NCI-H146 treated with DMSO at 0.1 percent for 48 hours (cell line): ENCODE results near the gene AGBL4.

Experiments used
- DNase-seq: peaks from one replicate; lab custom pipeline; 2025; ENCODE audit not compliant: unreplicated experiment; lab: John Stamatoyannopoulos, UW

AGBL4 gene

DNA sequence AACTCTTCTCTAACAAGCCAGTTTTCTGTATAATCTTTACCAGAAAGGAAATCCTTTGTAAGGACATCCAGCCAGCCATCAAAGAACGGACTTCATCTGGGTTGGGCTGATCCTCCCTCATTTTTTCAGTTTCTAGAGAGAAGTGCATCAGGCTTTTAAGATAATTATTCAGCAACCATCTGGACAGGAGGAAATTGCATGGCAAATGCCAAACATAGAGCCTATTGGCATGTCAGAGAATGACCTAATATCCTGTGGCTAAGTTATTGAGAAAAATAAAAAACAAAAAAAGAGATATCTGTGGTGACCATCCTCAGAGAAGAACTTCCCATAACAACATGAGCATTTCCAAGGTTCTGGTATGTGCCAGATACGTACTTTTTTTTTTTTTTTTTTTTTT lies 1172.1 kb downstream of the AGBL4 start:
- DNase-seq = no peak

DNA sequence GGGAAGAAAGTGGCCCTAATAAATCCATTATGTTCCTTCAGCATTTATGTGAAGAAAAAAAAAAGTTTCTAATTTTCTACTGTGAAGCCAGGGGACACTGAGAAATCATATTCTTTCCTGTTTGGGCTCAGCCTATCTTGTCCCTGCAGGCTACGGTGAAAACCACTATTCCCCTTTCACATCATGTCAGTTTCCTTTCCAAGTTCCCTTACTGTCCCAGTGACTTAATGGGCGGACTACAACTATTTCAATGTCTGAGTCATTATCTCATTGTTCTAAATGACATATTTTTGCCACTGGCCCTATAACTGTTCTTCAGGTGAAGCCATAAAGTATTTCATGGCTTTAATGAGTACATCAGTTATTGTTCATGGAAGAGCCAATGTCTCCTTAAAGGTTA lies 1175.7 kb downstream of the AGBL4 start:
- no peak for DNase-seq

DNA sequence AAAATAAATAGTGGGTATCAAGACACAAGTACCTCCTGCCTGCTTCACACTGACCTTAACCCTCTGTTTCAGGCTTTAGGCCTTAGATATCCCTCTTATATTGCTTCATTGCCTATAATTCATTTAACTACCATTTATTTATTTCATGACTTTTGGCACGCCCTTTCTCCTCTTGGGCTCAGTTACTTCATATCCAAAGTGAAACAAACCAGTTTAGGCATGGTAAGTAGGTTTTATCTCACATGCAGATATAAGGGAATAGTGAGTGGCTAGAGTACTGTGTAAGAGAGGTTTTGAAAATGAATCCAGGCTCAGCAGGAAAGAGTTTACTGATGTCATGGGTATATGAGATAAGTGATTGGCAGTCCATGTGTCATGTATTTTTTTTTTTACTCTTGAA lies 1177.3 kb downstream of the AGBL4 start:
- DNase-seq = no peak

DNA sequence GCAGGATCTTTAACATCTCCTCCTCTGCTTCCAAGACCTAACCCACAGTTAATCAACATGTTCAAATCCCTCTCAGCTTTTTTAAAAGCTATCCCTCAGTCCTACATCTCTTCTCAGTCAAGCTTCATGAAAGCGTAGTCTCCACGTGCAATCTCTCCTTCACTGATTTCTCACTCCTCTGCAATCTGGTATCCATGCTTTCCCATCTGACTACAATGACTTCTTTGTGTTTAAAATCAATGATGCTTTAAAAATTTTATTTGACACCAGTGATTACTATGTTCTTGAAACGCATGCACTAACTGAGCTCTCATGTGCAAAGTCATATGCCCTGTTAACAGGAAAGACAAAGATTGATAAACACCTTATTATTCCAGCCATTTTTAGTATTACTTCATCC lies 1179.6 kb downstream of the AGBL4 start:
- no peak for DNase-seq

DNA sequence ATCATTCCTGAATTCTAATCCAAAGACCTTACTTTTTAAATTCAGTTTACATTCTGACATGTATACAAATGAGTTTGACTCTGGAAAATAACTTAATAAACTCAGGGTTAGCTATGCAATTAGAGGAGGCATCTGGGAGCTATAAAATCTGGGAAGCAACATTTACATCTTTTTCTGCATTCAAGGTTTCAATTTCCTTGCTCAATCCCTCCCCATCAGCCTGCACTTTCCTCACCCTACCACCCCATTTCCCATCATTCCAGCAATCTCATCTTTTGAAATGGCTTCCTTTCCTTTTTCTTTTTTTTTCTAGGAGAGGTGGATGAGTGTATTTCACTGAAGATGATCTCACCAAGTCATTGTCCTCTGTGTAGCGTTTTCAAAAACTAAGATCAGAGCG lies 1181.8 kb downstream of the AGBL4 start:
- DNase-seq = no peak

DNA sequence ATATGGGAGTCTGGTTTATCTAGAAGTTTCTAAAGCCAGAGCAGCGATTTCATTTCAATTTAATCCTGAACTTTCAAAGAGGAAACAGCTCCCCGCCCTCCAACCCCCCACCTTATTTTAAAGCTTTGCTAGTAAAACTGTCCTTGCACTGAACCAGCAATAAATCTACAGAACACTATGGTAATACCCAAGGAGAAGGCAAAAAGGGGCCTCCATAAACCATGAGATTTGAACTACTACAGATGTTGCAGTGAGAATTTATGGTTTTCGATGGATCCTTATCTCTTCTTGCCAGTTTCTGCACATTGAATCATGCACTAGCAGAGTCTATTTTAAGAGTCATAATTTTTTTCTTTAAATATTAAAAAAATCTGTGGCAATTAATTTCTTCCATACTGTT lies 1182.3 kb downstream of the AGBL4 start:
- no peak for DNase-seq

DNA sequence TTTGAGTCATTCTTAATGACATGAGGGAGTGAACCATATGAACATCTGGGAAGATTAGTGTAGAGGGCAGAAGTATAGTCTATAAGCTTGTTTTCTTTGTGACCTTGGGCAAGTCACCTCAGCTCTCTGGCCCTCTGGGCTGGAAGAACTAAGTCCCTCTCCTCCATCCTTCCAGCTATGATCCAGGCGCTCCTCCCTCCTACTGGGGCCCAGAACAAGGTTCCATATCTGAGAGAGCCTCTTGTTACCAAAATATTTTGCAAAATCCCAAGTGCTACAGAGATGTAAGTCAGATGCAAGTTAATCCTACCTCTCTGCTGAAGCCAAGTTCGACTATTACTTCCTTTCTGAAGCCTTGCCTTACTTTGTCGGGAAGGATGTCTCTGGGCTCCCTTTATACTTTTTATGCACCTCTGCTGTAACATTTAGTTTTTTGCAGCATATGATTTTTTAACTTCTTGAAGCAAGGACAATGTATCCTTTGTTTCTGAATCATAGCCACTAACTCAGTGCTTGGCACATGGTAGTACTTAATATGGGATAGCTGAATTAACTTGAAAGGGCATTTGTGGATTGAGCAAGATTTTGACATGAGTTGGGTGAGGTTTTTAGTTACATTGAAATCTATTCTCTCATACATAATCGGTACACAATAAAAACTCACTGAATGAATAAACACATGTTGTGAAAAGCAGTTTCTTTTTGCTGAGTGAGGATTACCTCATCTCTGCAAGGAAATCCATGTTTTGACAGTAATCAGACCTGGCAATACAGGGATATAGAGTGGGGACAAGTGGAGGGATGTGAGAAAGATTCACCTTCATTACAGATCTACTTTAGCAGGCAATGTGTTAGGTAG lies 1192.4 kb downstream of the AGBL4 start:
- no peak for DNase-seq

DNA sequence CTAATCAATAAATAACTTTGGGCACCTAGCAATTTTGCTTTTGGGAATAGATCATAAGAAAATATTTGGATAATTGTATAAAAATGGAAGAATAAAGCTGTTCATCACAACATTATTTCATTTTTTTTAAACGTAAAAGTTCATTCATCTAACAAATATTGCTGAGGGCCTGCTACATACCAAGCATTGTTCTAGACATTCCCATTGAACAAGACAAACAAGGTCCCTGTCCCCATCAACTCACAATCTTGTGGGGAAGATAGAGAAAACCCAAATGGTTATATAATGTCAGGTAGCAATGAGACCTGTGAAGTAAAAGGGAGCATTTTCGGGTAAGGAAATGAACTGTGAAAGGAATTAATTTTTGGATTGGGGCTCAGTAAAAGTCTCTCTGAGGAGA lies 1193.0 kb downstream of the AGBL4 start:
- no peak for DNase-seq

DNA sequence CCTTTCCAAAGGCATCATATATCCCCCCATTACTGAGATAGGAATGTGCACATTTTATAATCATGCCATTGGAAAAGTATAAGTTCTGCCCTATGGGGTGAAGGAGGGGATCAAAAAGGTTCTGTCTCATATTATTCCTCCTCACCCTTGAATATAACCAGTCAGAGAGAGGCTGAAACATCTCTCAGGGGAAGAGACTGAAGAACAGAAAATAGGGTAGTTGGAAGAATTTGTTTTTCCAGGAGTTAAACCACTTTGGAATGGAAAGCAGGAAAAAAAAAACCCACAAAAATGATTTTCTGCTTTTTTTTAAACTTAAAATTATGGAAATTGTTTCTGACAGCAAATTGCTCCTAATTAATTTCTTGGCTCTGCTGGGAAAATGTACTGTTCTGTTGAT lies 1194.3 kb downstream of the AGBL4 start:
- no peak for DNase-seq

DNA sequence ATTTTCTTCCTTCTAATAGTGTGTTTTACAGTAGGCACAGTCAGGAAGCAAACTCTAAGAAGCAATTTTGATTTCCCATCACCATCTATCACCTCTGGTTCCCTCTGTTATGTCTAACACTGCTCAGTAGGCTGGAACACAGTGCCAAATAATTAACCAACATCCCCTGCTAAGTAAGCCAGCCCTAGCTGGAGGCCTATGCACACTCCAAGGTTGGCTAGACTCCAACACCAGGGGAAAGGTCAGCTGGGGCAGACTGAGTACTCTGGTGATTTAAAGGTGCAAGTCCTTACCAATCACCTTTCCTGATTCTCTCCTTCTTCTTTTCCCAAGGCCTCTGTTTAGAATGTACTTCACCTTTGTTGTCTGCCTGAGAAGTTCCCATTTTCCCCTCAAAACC lies 1200.6 kb downstream of the AGBL4 start:
- DNase-seq = no peak

DNA sequence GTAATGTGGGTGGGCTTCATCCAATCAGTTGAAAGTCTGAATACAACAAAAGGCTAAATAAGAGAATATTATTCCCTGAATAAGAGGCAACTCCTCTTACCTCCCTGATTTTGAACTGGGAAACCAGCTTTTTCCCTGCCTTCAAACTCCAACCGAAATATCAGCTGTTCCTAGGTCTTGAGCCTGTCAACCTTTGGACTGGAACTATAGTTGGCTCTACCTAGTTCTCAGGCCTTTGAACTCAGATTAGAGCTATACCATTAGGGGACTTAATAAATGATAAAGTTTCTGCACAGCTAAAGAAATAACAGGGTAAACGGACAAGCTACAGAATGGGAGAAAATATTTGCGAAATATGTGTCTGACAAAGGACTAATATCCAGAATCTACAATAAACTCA lies 1203.3 kb downstream of the AGBL4 start:
- no peak for DNase-seq

DNA sequence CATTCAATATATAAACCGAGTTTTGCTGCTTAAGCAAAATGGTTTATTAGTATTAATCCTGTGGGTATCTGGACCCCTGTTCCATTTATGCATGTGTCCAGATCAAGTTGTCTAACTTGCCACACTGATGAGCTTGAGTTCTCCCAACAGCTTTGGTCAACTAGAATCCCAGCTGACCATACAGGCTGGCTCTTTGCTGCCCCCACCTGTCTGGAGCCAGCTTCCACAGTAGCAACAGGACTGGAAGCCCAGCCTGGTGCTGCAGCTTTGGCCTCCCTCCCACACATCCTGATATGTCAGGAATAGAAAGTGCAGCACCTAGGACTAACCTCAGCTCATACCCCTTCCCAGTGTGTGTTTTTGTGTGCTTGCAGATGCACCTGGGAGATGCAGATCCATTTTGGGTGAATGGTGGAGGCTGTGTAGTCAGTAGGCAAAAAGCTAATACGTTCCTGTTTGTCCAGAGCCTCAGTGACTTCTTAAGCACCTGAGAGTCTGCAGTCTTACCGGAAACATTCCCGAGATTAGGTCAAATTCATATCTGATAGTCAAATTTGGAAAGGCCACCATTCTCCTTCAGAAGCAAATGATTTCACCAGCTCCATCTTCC lies 1206.1 kb downstream of the AGBL4 start:
- no peak for DNase-seq

DNA sequence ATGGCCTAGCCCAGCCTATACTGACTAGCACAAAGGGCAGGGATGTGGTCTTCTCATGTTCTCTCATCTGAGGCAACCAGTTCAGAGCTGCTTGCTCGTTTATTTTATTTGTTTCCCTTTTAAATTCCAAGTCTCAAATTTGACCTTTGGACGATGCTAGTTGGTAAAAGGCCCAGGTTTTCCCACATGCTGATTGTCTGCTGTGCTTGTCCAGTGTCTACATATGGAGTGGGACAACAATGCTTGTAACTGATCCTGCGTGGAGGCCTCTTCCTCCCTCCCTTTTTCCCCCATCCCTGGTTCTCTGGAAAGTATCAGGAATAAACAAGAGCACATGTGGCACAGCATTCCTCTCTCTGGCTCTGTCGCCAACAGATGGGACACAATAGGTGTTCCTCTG lies 1213.0 kb downstream of the AGBL4 start:
- no peak for DNase-seq

DNA sequence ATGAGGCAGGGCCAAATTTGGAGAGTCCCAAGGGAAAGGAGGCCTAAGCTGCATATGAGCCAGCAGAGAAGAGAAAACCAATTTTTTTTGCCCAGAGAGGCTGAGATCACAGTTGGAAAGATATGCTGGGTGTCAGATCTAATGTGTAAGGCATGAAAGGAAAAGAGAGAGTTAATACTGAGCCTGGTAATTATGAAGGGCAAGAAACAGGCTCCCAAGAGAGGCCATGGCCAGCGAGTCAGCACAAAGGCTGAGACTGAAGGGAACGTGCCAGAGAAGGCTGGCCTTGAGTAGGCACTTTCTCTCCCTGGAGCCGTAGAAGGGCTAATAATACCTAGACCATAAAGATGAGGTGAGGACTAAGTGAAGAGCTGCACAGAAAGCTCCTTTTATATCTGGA lies 1215.3 kb downstream of the AGBL4 start:
- DNase-seq = no peak

DNA sequence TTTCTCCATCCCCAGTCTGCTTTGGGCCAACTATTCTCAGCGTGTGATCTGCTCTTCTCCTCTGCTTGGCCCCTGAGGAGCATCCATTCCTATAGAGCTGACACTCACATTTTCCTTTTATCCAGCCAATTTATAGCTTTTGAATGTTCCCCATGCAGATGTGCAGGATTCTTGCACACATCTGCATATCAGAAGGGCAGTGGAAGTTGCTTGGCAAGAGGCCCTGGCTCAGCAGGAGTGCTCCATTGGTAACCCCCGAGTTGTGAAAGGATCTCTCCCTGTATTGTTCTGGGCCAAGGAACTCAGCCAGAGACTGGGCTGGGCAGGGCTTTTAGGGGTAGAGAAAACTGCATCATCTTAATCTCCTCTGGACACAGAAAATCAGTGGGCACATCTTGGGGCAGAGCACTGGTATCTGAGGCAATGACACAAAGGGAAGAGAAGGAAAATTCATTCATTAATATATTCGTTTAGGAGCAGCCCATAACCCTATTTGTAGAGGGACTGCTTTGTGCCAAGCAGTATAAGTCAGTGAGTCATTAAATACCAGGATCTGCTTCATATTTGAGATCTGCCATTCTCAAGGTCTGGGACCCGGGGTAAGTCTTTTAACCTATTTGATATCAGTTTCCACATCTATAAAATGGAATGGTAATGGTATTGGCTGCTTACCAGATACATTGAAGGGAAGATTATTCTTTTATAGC lies 1216.0 kb downstream of the AGBL4 start:
- DNase-seq = no peak

DNA sequence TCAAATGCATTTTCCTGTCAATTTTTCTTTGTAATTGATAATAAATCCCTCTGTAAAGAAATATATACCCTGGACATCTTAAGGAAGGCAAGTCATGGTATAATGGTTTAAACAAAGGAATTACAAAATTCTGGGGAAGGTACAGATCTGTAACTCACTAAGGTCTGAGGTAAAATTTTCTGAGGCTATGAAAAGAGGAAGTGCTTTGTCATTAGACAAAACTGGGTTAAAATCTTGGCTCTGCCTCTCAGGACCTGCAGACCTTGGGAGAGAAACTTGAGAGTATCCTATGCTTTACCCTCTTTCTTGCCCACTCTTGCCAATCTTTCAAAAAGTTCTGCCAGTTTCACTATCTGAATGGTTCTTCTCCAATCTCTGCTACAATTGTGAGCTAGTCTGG lies 1220.3 kb downstream of the AGBL4 start:
- no peak for DNase-seq

DNA sequence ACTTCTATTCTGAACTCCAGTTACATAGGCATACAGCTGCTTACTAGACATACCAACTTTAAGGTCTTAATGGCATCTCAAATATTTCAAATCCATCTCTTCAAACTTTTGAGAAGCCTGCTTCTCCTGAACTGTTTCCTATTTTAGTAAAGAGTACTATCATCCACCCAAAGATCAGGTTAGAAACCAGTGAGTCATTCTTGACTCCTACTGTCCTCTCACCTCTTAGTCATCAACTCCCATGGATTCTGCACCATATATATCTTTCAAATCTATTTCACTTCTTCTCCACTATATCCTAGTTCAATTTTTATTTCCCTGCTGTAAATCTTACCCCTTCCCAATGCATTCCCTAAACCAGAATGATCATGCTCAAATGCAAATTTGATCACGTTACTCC lies 1228.9 kb downstream of the AGBL4 start:
- no peak for DNase-seq

DNA sequence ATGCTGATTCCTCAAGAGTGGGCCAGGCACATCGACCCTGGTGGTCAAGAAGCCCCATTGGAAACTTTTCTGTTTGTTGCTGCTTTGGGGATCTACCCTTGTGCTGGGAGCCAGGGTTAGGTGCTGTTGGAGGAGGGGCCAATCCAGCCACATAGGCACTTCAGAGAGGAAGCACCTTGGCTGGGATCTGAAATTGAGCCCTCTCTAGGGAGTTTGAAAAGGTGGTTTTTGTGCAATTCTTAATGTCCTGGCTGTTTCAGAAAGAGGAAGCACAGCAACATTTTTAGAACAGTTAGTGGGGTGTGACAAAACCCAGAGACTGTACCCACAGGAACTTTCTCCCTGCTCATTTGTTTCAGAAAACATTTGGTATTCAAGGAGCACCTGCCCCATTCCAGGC lies 1229.9 kb downstream of the AGBL4 start:
- no peak for DNase-seq

DNA sequence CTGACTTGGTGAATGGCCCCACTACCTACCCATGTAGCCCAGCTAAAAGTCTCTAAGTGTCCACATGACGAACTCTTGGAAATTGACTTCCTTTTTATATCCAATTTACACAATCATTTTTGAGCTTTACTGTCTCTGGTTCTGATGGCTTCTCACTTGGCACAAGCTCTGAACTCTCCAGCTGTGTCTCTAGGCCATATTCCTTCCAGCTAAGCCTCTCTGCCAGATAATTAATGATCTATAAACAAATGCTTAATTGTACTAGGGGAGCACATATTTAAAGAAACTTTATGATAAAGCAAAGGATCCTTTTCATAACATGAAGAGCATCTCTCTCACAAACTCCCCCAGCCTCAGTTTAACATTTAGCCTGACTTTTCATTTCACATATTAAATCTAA lies 1230.8 kb downstream of the AGBL4 start:
- no peak for DNase-seq

DNA sequence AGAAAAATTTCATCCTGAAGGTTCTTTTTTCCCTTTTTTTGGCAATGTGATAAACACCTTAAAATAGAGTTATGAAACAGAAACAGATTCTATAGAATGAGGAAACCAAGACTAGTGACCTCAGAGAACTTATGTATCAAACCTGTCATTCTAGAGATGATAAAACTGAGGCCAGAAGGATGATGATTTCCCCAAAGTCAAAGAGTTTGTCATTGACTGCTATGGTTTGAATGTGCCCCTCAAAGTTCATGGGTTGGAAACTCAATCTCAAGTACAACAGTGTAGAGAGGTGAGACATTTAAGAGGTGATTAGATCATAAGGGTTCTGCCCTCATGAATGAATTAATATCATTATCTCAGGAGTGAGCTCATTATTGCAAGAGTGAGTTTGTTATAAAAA lies 1233.4 kb downstream of the AGBL4 start:
- no peak for DNase-seq

DNA sequence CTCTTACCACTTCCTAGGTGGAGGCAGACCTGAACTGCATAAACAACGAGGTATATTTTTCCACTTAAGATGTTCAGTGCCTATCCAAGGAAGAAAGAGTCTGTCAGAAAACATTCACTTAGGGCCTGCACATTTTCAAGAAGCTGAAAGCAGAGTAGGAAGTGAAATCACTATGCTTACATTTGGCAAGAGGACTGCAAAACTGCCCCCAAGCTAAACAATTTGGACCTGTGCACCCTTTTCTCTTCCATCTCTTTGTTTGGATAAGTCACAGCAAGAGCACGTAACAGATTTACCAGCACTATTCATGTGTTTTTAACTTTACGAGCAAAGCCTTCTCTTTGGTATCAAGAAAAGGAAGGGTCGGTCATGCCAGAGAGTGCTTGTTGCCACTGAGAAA lies 1233.9 kb downstream of the AGBL4 start:
- DNase-seq = no peak

DNA sequence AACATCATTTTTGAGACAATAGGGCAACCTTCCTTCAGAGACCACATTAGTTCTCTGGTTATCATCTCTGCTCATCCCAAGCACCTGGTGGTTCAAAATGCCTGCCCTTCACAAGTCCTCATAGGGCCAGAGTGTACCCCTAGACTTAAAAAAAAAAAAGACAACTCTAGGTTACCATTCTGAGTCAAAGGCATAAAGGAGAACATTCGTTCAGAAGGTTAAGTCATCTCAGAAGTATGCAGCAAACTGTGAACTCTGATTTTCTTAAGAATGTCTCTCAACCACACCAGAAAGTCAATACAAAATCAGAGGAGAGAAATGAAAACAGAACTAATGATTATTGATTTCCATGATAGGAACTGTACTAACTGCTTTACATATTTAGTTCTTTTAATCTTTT lies 1237.9 kb downstream of the AGBL4 start:
- DNase-seq = no peak
